H1 (cell line): ENCODE results near the gene OR6K6. TPM values are rescaled to one million over a fixed set of nuclear protein-coding genes. Genes with fewer than 3 reads are reported as not detected.

ENCODE experiments used
- CTCF ChIA-PET: fragments of 300-600 bp; sonication (Branson Sonifier 250); formaldehyde crosslinking; loops from one replicate; lab custom pipeline; 2021; ENCODE audit not compliant: partially characterized antibody; lab: Charles Lee
- POLR2A ChIA-PET: fragments of 300-600 bp; sonication (Branson Sonifier 250); formaldehyde crosslinking; loops from one replicate; lab custom pipeline; 2021; ENCODE audit warnings: inconsistent platforms; ENCODE audit not compliant: partially characterized antibody; lab: Charles Lee
- DNase-seq, 2 experiments: peaks; one replicate each; pipeline versions ENCODE4 v3.0.0 to v3.0.0-alpha.2; 2010 to 2022; ENCODE audit warnings: low spot score in 2 of 2, low read depth in 1 of 2, mixed read lengths in 1 of 2
- FAIRE-seq: peaks from 2 replicates; lab custom pipeline; 2011; peaks lifted over from hg19 to GRCh38; lab: Jason Lieb, UNC
- H2AFZ ChIP-seq: 2 replicates; pipeline ENCODE4 v1.8.1; 2012; ENCODE audit warnings: low read length, inconsistent platforms
- H2AK5ac ChIP-seq: 2 replicates; pipeline ENCODE4 v1.6.1; 2013; ENCODE audit warnings: low read depth, low read length
- H2BK120ac ChIP-seq: replicated peaks from 2 replicates; pipeline ENCODE3; 2013; ENCODE audit warnings: low read depth, low read length, inconsistent platforms
- H2BK12ac ChIP-seq: 2 replicates; pipeline ENCODE4 v1.6.1; 2013; ENCODE audit warnings: low read depth, low read length
- H2BK15ac ChIP-seq: 2 replicates; pipeline ENCODE4 v1.6.1; 2013; ENCODE audit warnings: low read length
- H2BK20ac ChIP-seq: 2 replicates; pipeline ENCODE4 v1.6.1; 2013; ENCODE audit warnings: low read length
- H2BK5ac ChIP-seq: 2 replicates; pipeline ENCODE4 v1.6.1; 2013; ENCODE audit warnings: low read depth, low read length
- H3K14ac ChIP-seq: 2 replicates; pipeline ENCODE4 v1.6.1; 2013; ENCODE audit warnings: inconsistent platforms; ENCODE audit not compliant: insufficient read length
- H3K18ac ChIP-seq: 2 replicates; pipeline ENCODE4 v1.6.1; 2013; ENCODE audit warnings: low read length; ENCODE audit errors: extremely low read depth
- H3K23ac ChIP-seq: 2 replicates; pipeline ENCODE4 v1.6.1; 2013; ENCODE audit warnings: inconsistent platforms; ENCODE audit not compliant: insufficient read length
- H3K23me2 ChIP-seq: 2 replicates; pipeline ENCODE4 v1.6.1; 2013; ENCODE audit warnings: low read depth, low read length
- H3K27ac ChIP-seq: 2 replicates; pipeline ENCODE4 v1.6.1; 2011; ENCODE audit warnings: low read depth, low read length, inconsistent platforms
- H3K27me3 ChIP-seq, 4 experiments: replicated peaks in 1 of 4; 1 replicate in 1 of 4; 2 replicates in 3 of 4; pipeline versions ENCODE4 v1.6.1 to v1.8.1; 2011 to 2013; ENCODE audit warnings: low read length in 3 of 4, mild to moderate bottlenecking in 3 of 4, inconsistent platforms in 2 of 4, mixed read lengths in 2 of 4, moderate library complexity in 1 of 4; ENCODE audit not compliant: control insufficient read depth in 3 of 4, insufficient read depth in 3 of 4; ENCODE audit errors: extremely low read depth in 1 of 4
- H3K36me3 ChIP-seq, 4 experiments: 2 replicates each; pipeline versions ENCODE4 v1.6.1 to v1.8.1; 2011 to 2013; ENCODE audit warnings: mild to moderate bottlenecking in 4 of 4, low read length in 3 of 4, moderate library complexity in 2 of 4, control low read depth in 1 of 4, inconsistent platforms in 1 of 4; ENCODE audit not compliant: insufficient read depth in 4 of 4, control insufficient read depth in 2 of 4
- H3K4ac ChIP-seq: replicated peaks from 2 replicates; pipeline ENCODE3; 2013; ENCODE audit warnings: low read length, low read depth, mixed read lengths, inconsistent platforms; ENCODE audit not compliant: insufficient read length
- H3K4me1 ChIP-seq, 4 experiments: replicated peaks in 1 of 4; 1 replicate in 1 of 4; 2 replicates in 3 of 4; pipeline versions ENCODE4 v1.6.1 to v1.8.1; 2011 to 2013; ENCODE audit warnings: low read length in 3 of 4, inconsistent platforms in 2 of 4, mixed read lengths in 1 of 4; ENCODE audit not compliant: insufficient read depth in 4 of 4, control insufficient read depth in 3 of 4
- H3K4me2 ChIP-seq, 2 experiments: 2 replicates each; pipeline versions ENCODE4 v1.6.1 to v1.8.1; 2011 to 2013; ENCODE audit warnings: low read depth in 2 of 2, low read length in 2 of 2, control low read depth in 1 of 2, inconsistent platforms in 1 of 2, mild to moderate bottlenecking in 1 of 2; ENCODE audit not compliant: insufficient read depth in 1 of 2
- H3K4me3 ChIP-seq, 4 experiments: fragments of 200-600, 300-600 bp in 1 of 4; sonication (generic), shearing (Covaris generic), sonication (Bioruptor Twin) in 1 of 4; 2 replicates each; pipeline versions ENCODE4 v1.5.1 to v1.8.1; 2011 to 2016; ENCODE audit warnings: low read length in 4 of 4, low read depth in 3 of 4, control low read depth in 2 of 4, inconsistent platforms in 2 of 4, mild to moderate bottlenecking in 2 of 4, mixed read lengths in 1 of 4, moderate library complexity in 1 of 4; ENCODE audit not compliant: insufficient read depth in 2 of 4; ENCODE audit errors: extremely low read depth in 1 of 4
- H3K56ac ChIP-seq: replicated peaks from 2 replicates; pipeline ENCODE3; 2013; ENCODE audit warnings: low read depth, mild to moderate bottlenecking, mixed read lengths, low read length, inconsistent platforms; ENCODE audit not compliant: insufficient read length
- H3K79me1 ChIP-seq: 2 replicates; pipeline ENCODE4 v1.6.1; 2013; ENCODE audit warnings: low read depth, low read length, control low read depth
- H3K79me2 ChIP-seq, 2 experiments: 2 replicates each; pipeline versions ENCODE4 v1.6.1 to v1.8.1; 2012 to 2013; ENCODE audit warnings: low read length in 2 of 2, mild to moderate bottlenecking in 2 of 2, inconsistent platforms in 1 of 2; ENCODE audit not compliant: insufficient read depth in 2 of 2, control insufficient read depth in 1 of 2
- H3K9ac ChIP-seq, 4 experiments: replicated peaks in 1 of 4; 1 replicate in 1 of 4; 2 replicates in 3 of 4; pipeline versions ENCODE4 v1.6.1 to v1.8.1; 2011 to 2013; ENCODE audit warnings: low read depth in 3 of 4, low read length in 3 of 4, control low read depth in 2 of 4, mild to moderate bottlenecking in 2 of 4, moderate library complexity in 2 of 4, inconsistent platforms in 1 of 4; ENCODE audit errors: extremely low read depth in 1 of 4
- H3K9me3 ChIP-seq, 2 experiments: 2 replicates each; pipeline versions ENCODE4 v1.6.1 to v1.8.1; 2012 to 2013; ENCODE audit warnings: mild to moderate bottlenecking in 2 of 2, moderate library complexity in 2 of 2, control low read depth in 1 of 2, inconsistent platforms in 1 of 2, low read depth in 1 of 2, low read length in 1 of 2, mixed read lengths in 1 of 2; ENCODE audit not compliant: insufficient read depth in 2 of 2
- H4K20me1 ChIP-seq, 2 experiments: replicated peaks in 1 of 2; 2 replicates each; pipeline versions ENCODE3 to v1.8.1; 2011 to 2013; ENCODE audit warnings: inconsistent platforms in 2 of 2, low read length in 2 of 2, mild to moderate bottlenecking in 1 of 2; ENCODE audit not compliant: insufficient read depth in 2 of 2, control insufficient read depth in 1 of 2
- H4K5ac ChIP-seq: 2 replicates; pipeline ENCODE4 v1.6.1; 2013; ENCODE audit warnings: low read length, low read depth, mixed read lengths, inconsistent platforms; ENCODE audit not compliant: insufficient read length
- H4K8ac ChIP-seq: 2 replicates; pipeline ENCODE4 v1.8.0; 2013; ENCODE audit warnings: mild to moderate bottlenecking, moderate library complexity, low read length, inconsistent platforms; ENCODE audit not compliant: insufficient read depth; ENCODE audit errors: extremely low read depth
- H4K91ac ChIP-seq: replicated peaks from 2 replicates; pipeline ENCODE3; 2013; ENCODE audit warnings: low read length, mixed read lengths, inconsistent platforms; ENCODE audit not compliant: insufficient read length
- BACH1 ChIP-seq: IDR thresholded peaks from 2 replicates; pipeline ENCODE4 v1.6.1; 2012; ENCODE audit warnings: low read length, improper control_type of control experiment
- EP300 ChIP-seq, 2 experiments: IDR thresholded peaks; 1 replicate in 1 of 2; 2 replicates in 1 of 2; pipeline ENCODE4 v1.6.1; 2011 to 2012; ENCODE audit warnings: low read depth in 2 of 2, low read length in 2 of 2, mild to moderate bottlenecking in 2 of 2, borderline replicate concordance in 1 of 2, inconsistent platforms in 1 of 2, moderate library complexity in 1 of 2
- HDAC2 ChIP-seq, 2 experiments: fragments of 300-600 bp in 1 of 2; sonication (generic) in 1 of 2; IDR thresholded peaks; 2 replicates each; pipeline ENCODE4 v1.6.1; 2011 to 2012; ENCODE audit warnings: low read depth in 2 of 2, low read length in 2 of 2, mild to moderate bottlenecking in 2 of 2, moderate library complexity in 2 of 2, borderline replicate concordance in 1 of 2, inconsistent platforms in 1 of 2
- SAP30 ChIP-seq: fragments of 300-600 bp; sonication (generic); IDR thresholded peaks from 2 replicates; pipeline ENCODE4 v1.7.1; 2012; ENCODE audit warnings: low read length, moderate library complexity, mild to moderate bottlenecking, inconsistent platforms; ENCODE audit not compliant: insufficient read depth, insufficient replicate concordance
- TAF7 ChIP-seq: optimal IDR thresholded peaks from 2 replicates; pipeline ENCODE3; 2011; ENCODE audit warnings: low read depth, mild to moderate bottlenecking, inconsistent platforms, low read length, moderate library complexity, borderline replicate concordance
- WGBS, 2 experiments: shearing (Covaris generic) in 1 of 2; methylation state at CpG; one replicate each; pipeline versions ENCODE4 v1.1.6 to v1.1.7; 2013 to 2015; ENCODE audit warnings: low lambda C conversion rate in 2 of 2, mixed read lengths in 2 of 2, inconsistent platforms in 1 of 2, low coverage in 1 of 2, missing lambda C conversion rate in 1 of 2; ENCODE audit not compliant: insufficient replicate concordance in 2 of 2, insufficient coverage in 1 of 2, insufficient read length in 1 of 2; ENCODE audit errors: extremely low coverage in 1 of 2, missing lambda C conversion rate in 1 of 2; 5-methylcytosine and 5-hydroxymethylcytosine counted together
- polyA plus RNA-seq, 7 experiments: library from polyadenylated mRNA; depleted of rRNA in 3 of 7; stranded (reverse) in 5 of 7; unstranded in 2 of 7; fragments of >200 nt in 5 of 7; fragments of 200-250 nt in 2 of 7; gene quantifications; 1 replicate in 5 of 7; 2 replicates in 1 of 7; 4 replicates in 1 of 7; pipeline versions ENCODE4 v1.2.1 to v1.2.3, GENCODE V29; 2011 to 2013; ENCODE audit warnings: missing spikeins in 2 of 7, mixed read lengths in 2 of 7
- total RNA-seq: library from RNA; stranded (reverse); fragmentation: NEBNext Ultra II Directional; extraction: Animal tissue kit (Norgen Biotek cat#: 25700); gene quantifications from 2 replicates; pipeline ENCODE4 v1.2.1, GENCODE V29; 2021

The OR6K6 gene
- total and polyA plus RNA-seq, 2 of the 8 experiments (the other 6 are each of a cell fraction or from before 2014, with no cell fraction given) = not detected

DNA sequence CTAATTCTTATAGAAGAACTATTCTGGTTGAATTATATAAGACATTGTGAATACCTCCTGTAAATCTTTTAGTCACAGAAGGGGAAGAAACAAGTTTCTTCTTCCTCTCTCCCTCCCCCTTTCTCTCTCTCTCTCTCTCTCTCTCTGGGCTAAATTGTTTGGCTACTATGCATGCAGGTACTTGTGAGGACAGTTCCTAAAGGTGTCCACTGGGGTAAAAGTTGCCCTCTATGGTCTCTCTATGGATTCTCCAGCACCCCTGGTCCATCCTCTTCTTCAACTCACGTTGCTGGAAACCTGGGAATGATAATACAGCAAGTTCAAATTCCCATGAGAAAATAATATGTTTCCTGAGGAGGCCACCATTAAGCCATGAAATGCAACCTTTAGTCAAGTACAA, 39.8 kb upstream of the OR6K6 start:
- CTCF ChIA-PET = no interaction called here
- 76% methylated on average over 1 of the region's 1 CpG; no CpG with 5 or more reads in 1 of the 2 experiments for WGBS, 2 experiments
- no peaks in the 10 kb centered on the region for H3K79me1 ChIP-seq
- H3K4me1 ChIP-seq = no peaks in the 10 kb centered on the region
- no peak overlapping the region for H3K14ac ChIP-seq
- H2BK12ac ChIP-seq = no peak overlapping the region
- H3K4ac ChIP-seq = no peak overlapping the region
- H2AK5ac ChIP-seq = no peak overlapping the region
- H3K9me3 ChIP-seq = no peaks in the 10 kb centered on the region
- no peak overlapping the region for H3K56ac ChIP-seq
- no peaks in the 10 kb centered on the region for H3K23me2 ChIP-seq
- no peak overlapping the region for H2BK15ac ChIP-seq
- H2AFZ ChIP-seq = no peak overlapping the region
- H3K18ac ChIP-seq = no peak overlapping the region
- H3K27me3 ChIP-seq = no peaks in the 10 kb centered on the region
- H3K36me3 ChIP-seq = no peaks in the 10 kb centered on the region
- no peaks in the 10 kb centered on the region for H3K79me2 ChIP-seq
- TF ChIP-seq EP300 (IDR thresholded peaks at IDR 0.05; ENCODE audit: borderline replicate concordance in 1 of 2, low read depth in 2 of 2, low read length in 2 of 2) = no peak
- TF ChIP-seq TAF7 = no peak
- TF ChIP-seq SAP30 = no peak
- TF ChIP-seq HDAC2 (IDR thresholded peaks at IDR 0.05; ENCODE audit: borderline replicate concordance in 1 of 2, low read depth in 2 of 2, low read length in 2 of 2) = no peak
- no peak for TF ChIP-seq BACH1
- TF ChIP-seq, all 59 proteins: peak for 0
- H3K27ac ChIP-seq = no peak overlapping the region
- no peak overlapping the region for H2BK5ac ChIP-seq
- H3K9ac ChIP-seq = no peak overlapping the region
- FAIRE-seq (no peak), DNase-seq (no peak)
- no peak overlapping the region for H3K4me2 ChIP-seq
- H3K23ac ChIP-seq = no peak overlapping the region
- H3K4me3 ChIP-seq = no peak overlapping the region
- no peak overlapping the region for H4K8ac ChIP-seq
- no peaks in the 10 kb centered on the region for H4K20me1 ChIP-seq
- POLR2A ChIA-PET = no interaction called here
- H2BK20ac ChIP-seq = no peak overlapping the region
- no peak overlapping the region for H4K91ac ChIP-seq
- H4K5ac ChIP-seq = no peak overlapping the region
- no peak overlapping the region for H2BK120ac ChIP-seq
